ENCODE measurements around the gene OSBPL6. TPM values are rescaled to one million over a fixed set of nuclear protein-coding genes. Genes with fewer than 3 reads are reported as not detected.

OSBPL6 gene
- total RNA-seq, 4 donors from 2014 or later, result 1.8 to 6.1 (median 3.4) TPM

DNA sequence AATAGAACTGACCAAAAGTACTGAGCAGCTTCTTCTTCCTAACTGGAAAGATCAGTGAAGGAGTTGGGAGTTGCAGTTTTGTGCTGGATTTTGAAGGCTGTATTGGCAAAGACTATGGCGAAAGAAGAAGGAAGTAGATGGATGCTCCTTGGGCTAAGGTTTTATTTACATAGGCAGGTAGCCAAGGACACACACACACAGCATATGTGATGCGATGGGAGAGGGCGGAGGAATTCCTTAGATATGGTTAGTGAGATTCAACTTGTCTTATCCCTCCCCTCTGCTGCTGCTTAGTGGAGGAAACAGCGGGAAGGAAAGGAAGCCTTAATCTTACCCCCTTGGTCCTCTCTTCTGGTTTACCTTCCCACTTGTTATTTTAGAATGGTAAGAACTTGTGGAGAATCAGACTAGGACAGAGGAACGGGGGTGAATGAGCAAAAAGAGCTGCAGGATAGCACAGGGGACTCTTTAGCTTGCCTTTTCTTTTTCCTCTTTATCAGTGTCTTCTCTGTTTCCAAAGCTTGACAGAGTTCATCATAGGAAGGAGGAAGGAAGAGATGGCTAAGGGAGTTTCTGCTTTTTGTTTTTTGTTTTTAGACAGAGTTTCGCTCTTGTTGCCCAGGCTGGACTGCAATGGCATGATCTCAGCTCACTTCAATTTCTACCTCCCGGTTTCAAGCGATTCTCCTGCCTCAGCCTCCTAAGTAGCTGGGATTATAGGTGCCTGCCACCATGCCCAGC is 87.9 kb downstream of the OSBPL6 start:
- TF ChIP-seq CTCF (IDR thresholded peaks at IDR 0.05) (no peak), POLR2A (IDR thresholded peaks at IDR 0.05) (no peak)
- intact Hi-C loops (cut with DNase I), result loop anchor here (10.0 kb wide), 1 partner anchor 147 kb away; no protein-coding TSS in a partner anchor
- Histone ChIP-seq H3K36me3 (no peaks in the 10 kb centered on the region), H3K4me3 (no peak overlapping the region), H3K4me1 (peaks cover 0 to 28% (median 7%) of the 10 kb centered on the region in 3 donors), H3K9me3 (no peaks in the 10 kb centered on the region), H3K27ac (no peak overlapping the region), H3K27me3 (no peaks in the 10 kb centered on the region)
- no peak for DNase-seq
- 45 to 53% methylated on average over 8 of the region's 8 CpGs for WGBS, 2 donors

GRCh38 chr2:178283341-178283918 is 89.1 kb downstream of the OSBPL6 start:
- no peaks in the 10 kb centered on the region for H3K36me3 ChIP-seq
- no peak for TF ChIP-seq POLR2A (IDR thresholded peaks at IDR 0.05)
- TF ChIP-seq CTCF (IDR thresholded peaks at IDR 0.05), result no peak
- H3K27me3 ChIP-seq, result no peaks in the 10 kb centered on the region
- no peaks in the 10 kb centered on the region for H3K9me3 ChIP-seq
- no peak for DNase-seq
- intact Hi-C loops (cut with DNase I), result loop anchor here (10.0 kb wide), 1 partner anchor 149 kb away; no protein-coding TSS in a partner anchor
- no peak overlapping the region for H3K4me3 ChIP-seq
- H3K4me1 ChIP-seq, result peaks cover 0 to 28% (median 7%) of the 10 kb centered on the region in 3 donors
- WGBS, 2 donors, result 80 to 84% methylated on average over 3 of the region's 3 CpGs
- H3K27ac ChIP-seq, result no peak overlapping the region

- WGBS, 2 donors, result 76 to 91% methylated on average over 4 of the region's 4 CpGs
- DNase-seq, result no peak
- Histone ChIP-seq H3K4me1 (peaks cover 0 to 17% (median 5%) of the 10 kb centered on the region in 3 donors), H3K4me3 (no peak overlapping the region), H3K27ac (no peak overlapping the region), H3K27me3 (no peaks in the 10 kb centered on the region), H3K36me3 (no peaks in the 10 kb centered on the region), H3K9me3 (no peaks in the 10 kb centered on the region)
- TF ChIP-seq CTCF (IDR thresholded peaks at IDR 0.05) (no peak), POLR2A (IDR thresholded peaks at IDR 0.05) (no peak)
- intact Hi-C loops (cut with DNase I), result loop anchor here (10.0 kb wide), 1 partner anchor 150 kb away; no protein-coding TSS in a partner anchor
These were observed 90.4 kb downstream of the OSBPL6 start for GRCh38 chr2:178284613-178285286.

GRCh38 chr2:178285287-178285615 is 90.9 kb downstream of the OSBPL6 start:
- WGBS, 2 donors, result 83 to 85% methylated on average over 1 of the region's 1 CpG
- TF ChIP-seq POLR2A (IDR thresholded peaks at IDR 0.05) (no peak), CTCF (IDR thresholded peaks at IDR 0.05) (no peak)
- no peaks in the 10 kb centered on the region for H3K27me3 ChIP-seq
- no peak for DNase-seq
- H3K4me1 ChIP-seq, result peaks cover 0 to 13% (median 5%) of the 10 kb centered on the region in 3 donors
- H3K36me3 ChIP-seq, result no peaks in the 10 kb centered on the region
- intact Hi-C loops (cut with DNase I), result loop anchor here (10.0 kb wide), 1 partner anchor 150 kb away; no protein-coding TSS in a partner anchor
- H3K27ac ChIP-seq, result no peak overlapping the region
- no peak overlapping the region for H3K4me3 ChIP-seq
- no peaks in the 10 kb centered on the region for H3K9me3 ChIP-seq

DNA sequence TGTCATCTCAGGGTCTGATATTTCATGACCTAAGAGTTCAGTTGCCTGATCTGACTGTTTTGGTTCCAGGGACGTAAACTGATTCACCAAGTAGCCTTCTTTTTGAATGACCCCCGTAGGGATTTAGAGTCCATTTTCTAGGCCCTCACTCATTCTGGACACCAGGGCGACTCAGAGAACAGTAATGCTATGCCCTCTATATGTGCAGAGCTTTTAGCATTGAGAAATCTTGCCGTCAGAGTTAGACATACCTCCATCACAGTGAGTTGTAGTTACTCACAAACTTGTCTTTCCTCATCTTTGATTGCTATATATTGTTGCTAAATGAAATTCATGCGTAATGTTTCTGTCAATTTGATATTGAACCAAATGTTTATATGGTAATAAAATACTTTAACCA is 92.3 kb downstream of the OSBPL6 start:
- intact Hi-C loops (cut with DNase I), result loop anchor here (10.0 kb wide), 1 partner anchor 152 kb away; no protein-coding TSS in a partner anchor
- Histone ChIP-seq H3K4me1 (peaks cover 0 to 11% (median 5%) of the 10 kb centered on the region in 3 donors), H3K27me3 (no peaks in the 10 kb centered on the region), H3K36me3 (no peaks in the 10 kb centered on the region), H3K4me3 (no peak overlapping the region), H3K27ac (no peak overlapping the region), H3K9me3 (no peaks in the 10 kb centered on the region)
- TF ChIP-seq CTCF (IDR thresholded peaks at IDR 0.05) (no peak), POLR2A (IDR thresholded peaks at IDR 0.05) (no peak)
- no peak for DNase-seq
- WGBS, 2 donors, result 60 to 81% methylated on average over 5 of the region's 5 CpGs

All from esophagus squamous epithelium (tissue), 5 donors.